Muscle of arm (tissue), 12 donors: Measurements from ENCODE around the gene IQCE. TPM values are rescaled to one million over a fixed set of nuclear protein-coding genes. Genes with fewer than 3 reads are reported as not detected.
"Not testable (repeated sequence)": the region's sequence is repeated elsewhere in the genome, so short reads cannot be mapped to it uniquely, and the experiment has no call there.

Experiments
- DNase-seq: peaks from one replicate; pipeline ENCODE4 v3.0.0-alpha.2; 2013
- polyA plus RNA-seq, 12 donors: library from polyadenylated mRNA; unstranded; fragments of 120-200 nt; gene quantifications; one replicate each; pipeline ENCODE4 v1.2.1, GENCODE V29; 2013; ENCODE audit not compliant: insufficient read length in 12 of 12

IQCE gene
- polyA plus RNA-seq, 12 donors: 6.0 to 16.8 (median 7.4) TPM; not detected in 1

GRCh38 chr7:2530994-2531795 is 27.6 kb upstream of the IQCE start:
- DNase-seq: not testable (repeated sequence)

- DNase-seq: not testable (repeated sequence)
These were observed 27.0 kb upstream of the IQCE start for GRCh38 chr7:2531796-2532110.

GRCh38 chr7:2532199-2532772 is 26.5 kb upstream of the IQCE start:
- not testable (repeated sequence) for DNase-seq

GRCh38 chr7:2532816-2533215 is 26.0 kb upstream of the IQCE start:
- not testable (repeated sequence) for DNase-seq

- not testable (repeated sequence) for DNase-seq
These were observed 25.2 kb upstream of the IQCE start for GRCh38 chr7:2533566-2533965.

- DNase-seq: not testable (repeated sequence)
These were observed 24.6 kb upstream of the IQCE start for GRCh38 chr7:2534214-2534613.

GRCh38 chr7:2535872-2536627 is 22.7 kb upstream of the IQCE start:
- DNase-seq: not testable (repeated sequence)

GRCh38 chr7:2537981-2538851 is 20.6 kb upstream of the IQCE start:
- no peak for DNase-seq

GRCh38 chr7:2539031-2539911 is 19.5 kb upstream of the IQCE start:
- DNase-seq: no peak

- DNase-seq: no peak
These were observed 18.6 kb upstream of the IQCE start for GRCh38 chr7:2540133-2540532.

- no peak for DNase-seq
These were observed 18.1 kb upstream of the IQCE start for GRCh38 chr7:2540641-2541051.

- no peak for DNase-seq
These were observed 17.3 kb upstream of the IQCE start for GRCh38 chr7:2541291-2542010.

GRCh38 chr7:2542011-2542915 is 16.5 kb upstream of the IQCE start:
- no peak for DNase-seq

- DNase-seq: no peak
These were observed 15.6 kb upstream of the IQCE start for GRCh38 chr7:2542916-2543871.

- no peak for DNase-seq
These were observed 14.1 kb upstream of the IQCE start for GRCh38 chr7:2544541-2545188.

GRCh38 chr7:2545746-2546425 is 12.9 kb upstream of the IQCE start:
- DNase-seq: no peak
